AG10803 (cell line): ENCODE measurements around the gene VEPH1.

Experiments
- DNase-seq: peaks from one replicate; pipeline ENCODE4 v3.0.0; 2010; ENCODE audit warnings: low read depth
- H3K4me3 ChIP-seq: 2 replicates; pipeline ENCODE4 v1.5.1; 2011; ENCODE audit warnings: mild to moderate bottlenecking, low read length, control low read depth
- CTCF ChIP-seq: conservative IDR thresholded peaks from 2 replicates; pipeline ENCODE4 v1.5.1; 2011; ENCODE audit warnings: mild to moderate bottlenecking, low read length, control low read depth, inconsistent platforms

Gene VEPH1

DNA sequence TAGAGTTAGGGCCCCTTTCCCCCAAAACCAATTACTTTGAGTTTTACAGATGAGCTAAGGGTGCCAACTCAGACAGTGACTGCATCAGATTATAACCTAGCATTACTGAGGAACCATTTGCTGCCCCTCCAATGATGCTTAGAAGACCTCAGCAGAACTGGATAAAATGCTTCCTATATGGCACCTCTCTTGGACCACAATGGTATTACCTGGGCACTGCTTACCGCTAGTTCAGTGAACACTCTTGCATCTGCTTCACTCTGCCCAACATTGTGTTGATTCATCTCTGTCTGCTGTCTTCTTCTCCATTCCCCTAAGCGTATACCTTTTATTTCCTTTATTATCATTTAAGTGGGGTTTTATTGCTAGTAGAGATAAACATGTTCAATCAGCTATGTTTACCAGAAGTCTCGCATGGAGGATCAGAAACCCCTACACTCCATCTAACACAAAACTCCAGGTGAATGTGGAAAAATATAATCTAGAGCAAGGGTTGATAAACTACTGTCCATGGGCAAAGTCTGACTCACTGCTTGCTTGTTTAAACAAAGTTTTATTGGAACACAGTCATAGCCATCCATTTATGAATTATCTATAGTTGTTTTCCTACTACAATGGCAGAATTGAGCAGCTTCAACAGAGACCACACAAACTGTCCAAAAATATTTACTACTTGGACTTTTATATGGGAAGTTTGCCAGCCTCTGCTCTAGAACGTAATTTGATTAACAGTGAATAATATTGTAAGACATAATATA is 166.8 kb downstream of the VEPH1 start:
- H3K4me3 ChIP-seq = no peak overlapping the region

DNA sequence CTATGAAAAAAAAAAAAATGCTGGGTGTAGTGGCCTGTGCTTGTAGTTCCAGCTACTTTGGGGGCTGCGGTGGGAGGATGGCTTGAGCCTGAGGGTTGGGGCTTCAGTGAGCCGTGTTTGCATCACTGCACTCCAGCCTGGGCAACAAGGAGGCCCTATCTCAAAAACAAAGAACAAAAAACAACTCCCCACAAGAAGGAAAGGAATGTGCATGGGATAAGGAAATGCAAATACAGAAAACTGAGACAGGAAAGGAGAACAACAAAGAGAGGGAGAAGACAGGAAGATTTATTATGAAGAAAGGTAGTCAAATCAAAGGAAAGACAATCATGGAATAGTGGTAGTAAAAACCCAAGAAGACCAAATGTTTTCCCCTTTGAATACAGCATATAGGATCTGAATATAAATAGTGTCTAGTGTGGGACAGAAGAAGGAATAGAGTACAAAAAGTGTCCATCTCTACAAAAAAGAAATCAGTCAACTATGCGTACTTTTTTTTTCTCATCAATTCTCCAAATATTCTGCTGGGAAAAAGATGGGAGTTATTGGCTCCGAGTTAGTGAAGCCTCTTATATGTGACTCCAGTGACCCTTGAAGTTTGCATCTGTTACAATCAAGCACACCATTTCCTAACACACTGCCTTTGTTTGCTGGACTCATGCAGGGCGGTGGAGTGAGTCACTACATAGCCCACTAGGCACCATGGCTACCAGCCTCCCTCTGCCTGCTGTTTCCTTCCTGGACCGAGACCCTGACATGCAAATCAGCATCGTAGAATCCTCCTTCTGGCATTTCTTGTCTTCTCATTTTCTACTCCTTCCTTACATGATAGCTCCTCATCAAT is 167.8 kb downstream of the VEPH1 start:
- no peak for TF ChIP-seq CTCF
- DNase-seq = peak; percentile 52
- H3K4me3 ChIP-seq = no peak overlapping the region

More for the DNA sequence above, 166.8 kb downstream of the VEPH1 start:
- no peak for DNase-seq
- no peak for TF ChIP-seq CTCF

DNA sequence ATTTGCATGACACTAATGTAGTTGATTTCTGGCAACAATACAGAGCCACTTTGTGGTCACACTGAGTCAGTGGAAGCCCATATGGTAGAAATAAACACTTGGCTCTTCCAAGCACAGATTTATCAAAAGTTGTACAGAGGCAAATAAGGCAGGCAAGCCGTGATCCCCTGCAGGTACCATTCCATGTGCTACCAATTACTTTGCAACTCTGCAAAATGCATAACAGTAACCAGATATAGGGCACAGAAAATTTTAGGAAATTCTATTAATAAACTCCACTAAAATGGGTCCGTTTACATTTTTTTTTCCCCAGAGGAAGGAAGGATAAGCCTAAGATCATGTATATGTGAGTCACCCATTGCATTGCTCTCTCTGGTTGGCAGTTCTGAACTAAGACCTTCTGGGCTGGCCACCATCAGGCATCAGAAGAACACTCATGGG is 169.6 kb downstream of the VEPH1 start:
- H3K4me3 ChIP-seq = no peak overlapping the region
- DNase-seq = peak; percentile 94
- no peak for TF ChIP-seq CTCF

DNA sequence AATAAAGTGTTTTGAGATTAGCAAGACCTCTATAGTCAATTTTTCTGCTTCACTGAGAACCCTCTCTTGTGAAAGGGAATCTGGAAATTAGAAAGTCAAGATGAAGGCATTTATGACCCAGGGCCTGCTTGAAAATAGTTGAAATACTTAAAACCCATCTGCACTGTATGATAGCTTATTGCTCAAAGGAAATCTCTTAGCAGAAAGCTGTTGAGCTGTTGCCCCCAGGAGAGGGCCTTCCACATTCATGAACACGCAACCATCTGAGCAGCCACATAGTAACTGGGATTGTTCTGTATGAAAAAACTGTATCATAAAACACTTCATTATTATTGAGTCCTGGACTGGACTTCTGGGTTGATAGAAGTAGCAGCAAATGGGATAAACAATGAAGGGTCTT is 173.0 kb downstream of the VEPH1 start:
- peak; percentile 77 for DNase-seq
- H3K4me3 ChIP-seq = no peak overlapping the region
- TF ChIP-seq CTCF = peak; percentile 30

GRCh38 chr3:157329551-157329950 is 173.7 kb downstream of the VEPH1 start:
- TF ChIP-seq CTCF = no peak
- no peak overlapping the region; the same call in 1 of the 2 replicates for H3K4me3 ChIP-seq
- DNase-seq = peak; percentile 58

- no peak overlapping the region for H3K4me3 ChIP-seq
- no peak for DNase-seq
- TF ChIP-seq CTCF = no peak
These were observed 175.4 kb downstream of the VEPH1 start for GRCh38 chr3:157327837-157328236.
